Fibroblast of lung (primary cell): Measurements from ENCODE around the gene C11orf52. TPM values are rescaled to one million over a fixed set of nuclear protein-coding genes. Genes with fewer than 3 reads are reported as not detected.
"Not testable (repeated sequence)": the region's sequence is repeated elsewhere in the genome, so short reads cannot be mapped to it uniquely, and the experiment has no call there.

ENCODE experiments used
- DNase-seq, 2 donors: peaks; one replicate each; pipeline versions ENCODE4 v3.0.0 to v3.0.0-alpha.2; 2010; ENCODE audit warnings: low read depth in 2 of 2
- H2AFZ ChIP-seq: 2 replicates; pipeline ENCODE4 v1.5.1; 2012; ENCODE audit warnings: low read length, control low read depth, inconsistent platforms
- H3K27ac ChIP-seq: 2 replicates; pipeline ENCODE4 v1.5.1; 2011; ENCODE audit warnings: low read length, control low read depth; ENCODE audit not compliant: insufficient read depth
- H3K27me3 ChIP-seq: 2 replicates; pipeline ENCODE4 v1.5.1; 2011; ENCODE audit warnings: mild to moderate bottlenecking, low read length; ENCODE audit not compliant: control insufficient read depth, insufficient read depth
- H3K36me3 ChIP-seq: 2 replicates; pipeline ENCODE4 v1.5.1; 2011; ENCODE audit warnings: low read length; ENCODE audit not compliant: control insufficient read depth, insufficient read depth
- H3K4me1 ChIP-seq: 2 replicates; pipeline ENCODE4 v1.5.1; 2011; ENCODE audit warnings: low read length; ENCODE audit not compliant: control insufficient read depth, insufficient read depth; ENCODE audit errors: extremely low read depth
- H3K4me2 ChIP-seq: 2 replicates; pipeline ENCODE4 v1.5.1; 2011; ENCODE audit warnings: low read length, control low read depth; ENCODE audit not compliant: insufficient read depth; ENCODE audit errors: extremely low read depth
- H3K4me3 ChIP-seq, 4 experiments: fragments of 200-600 bp in 1 of 4; sonication (generic) in 1 of 4; replicated peaks in 1 of 4; 2 replicates each; pipeline ENCODE4 v1.5.1; 2011 to 2016; ENCODE audit warnings: low read length in 4 of 4, low read depth in 3 of 4, mild to moderate bottlenecking in 3 of 4, control low read depth in 2 of 4, inconsistent platforms in 1 of 4, mixed read lengths in 1 of 4; ENCODE audit not compliant: insufficient read depth in 1 of 4; ENCODE audit errors: control extremely low read depth in 1 of 4
- H3K79me2 ChIP-seq: 2 replicates; pipeline ENCODE4 v1.5.1; 2012; ENCODE audit warnings: mild to moderate bottlenecking, low read length, inconsistent platforms; ENCODE audit not compliant: control insufficient read depth, insufficient read depth
- H3K9ac ChIP-seq: 2 replicates; pipeline ENCODE4 v1.5.1; 2011; ENCODE audit warnings: mild to moderate bottlenecking, low read length, control low read depth; ENCODE audit not compliant: insufficient read depth
- H3K9me3 ChIP-seq: 2 replicates; pipeline ENCODE4 v1.5.1; 2012; ENCODE audit warnings: low read depth, low read length; ENCODE audit not compliant: control insufficient read depth, insufficient read depth
- H4K20me1 ChIP-seq: 2 replicates; pipeline ENCODE4 v1.5.1; 2011; ENCODE audit warnings: low read length; ENCODE audit not compliant: control insufficient read depth, insufficient read depth; ENCODE audit errors: extremely low read depth
- CTCF ChIP-seq, 2 donors: IDR thresholded peaks in 1 of 2; conservative IDR thresholded peaks in 1 of 2; 1 replicate in 1 of 2; 2 replicates in 1 of 2; pipeline ENCODE4 v1.5.1; 2011 to 2012; ENCODE audit warnings: low read length in 2 of 2, control low read depth in 1 of 2, inconsistent platforms in 1 of 2, low read depth in 1 of 2, mild to moderate bottlenecking in 1 of 2
- EZH2 ChIP-seq: IDR thresholded peaks from 2 replicates; pipeline ENCODE4 v1.5.1; 2012; ENCODE audit warnings: low read length, control low read depth, mild to moderate bottlenecking; ENCODE audit errors: missing control alignments
- polyA plus RNA-seq, 2 donors: library from polyadenylated mRNA; depleted of rRNA in 1 of 2; stranded (reverse) in 1 of 2; unstranded in 1 of 2; fragments of >200 nt; gene quantifications; 2 replicates each; pipeline ENCODE4 v1.2.1, GENCODE V29; 2011 to 2012; ENCODE audit warnings: missing spikeins in 1 of 2
- total RNA-seq: library from RNA; depleted of rRNA; stranded (reverse); fragments of >200 nt; gene quantifications from 2 replicates; pipeline ENCODE4 v1.2.1, GENCODE V29; 2014

Gene C11orf52
- total and polyA plus RNA-seq, 2 donors (not counting 1 experiment from before 2014, with no cell fraction given), result 0.99 to 1.3 TPM

- Histone ChIP-seq H3K9ac (peak within 1 kb of the TSS; percentile 87), H3K4me3 (peak within 1 kb of the TSS; percentile 87 to 94 (median 90)), H3K9me3 (no peaks in the 10 kb centered on the region), H3K36me3 (no peaks in the 10 kb centered on the region), H3K4me2 (peak within 1 kb of the TSS; percentile 100), H3K79me2 (no peaks in the 10 kb centered on the region), H3K27me3 (no peaks in the 10 kb centered on the region), H4K20me1 (no peaks in the 10 kb centered on the region), H3K27ac (peak within 1 kb of the TSS; percentile 100), H2AFZ (peak within 1 kb of the TSS; percentile 100), H3K4me1 (peaks cover 3% of the 10 kb centered on the region)
- TF ChIP-seq CTCF (conservative IDR thresholded peaks at IDR 0.05 in 1 of 2, IDR thresholded peaks at IDR 0.05 in 1 of 2; ENCODE audit: low read depth in 1 of 2, low read length in 2 of 2) (peak; percentile 90 to 94), EZH2 (no peak)
- peak; percentile 97 to 98 for DNase-seq
These were observed 39.7 kb upstream of the C11orf52 start, which contains the start of the genes CFAP68 and FDXACB1 for GRCh38 chr11:111878849-111879636. Gene CFAP68 (plus strand): TSS chr11:111879541. CDS start chr11:111879561, 20 bp downstream. Gene FDXACB1 (minus strand): TSS chr11:111879165. CDS start chr11:111879132, 33 bp downstream.

- DNase-seq, result peak in 1 of 2 donors; percentile 3
- no peaks in the 10 kb centered on the region for H3K79me2 ChIP-seq
- peak overlapping the region; percentile 99 for H3K4me2 ChIP-seq
- peaks cover 3% of the 10 kb centered on the region for H3K4me1 ChIP-seq
- H3K27ac ChIP-seq, result peak overlapping the region; percentile 100
- no peaks in the 10 kb centered on the region for H3K36me3 ChIP-seq
- peak overlapping the region; percentile 100 for H2AFZ ChIP-seq
- peak overlapping the region; percentile 87 for H3K9ac ChIP-seq
- no peaks in the 10 kb centered on the region for H3K27me3 ChIP-seq
- no peak for TF ChIP-seq CTCF (conservative IDR thresholded peaks at IDR 0.05 in 1 of 2, IDR thresholded peaks at IDR 0.05 in 1 of 2; ENCODE audit: low read depth in 1 of 2, low read length in 2 of 2)
- no peak for TF ChIP-seq EZH2
- no peaks in the 10 kb centered on the region for H4K20me1 ChIP-seq
- peak overlapping the region; percentile 87 to 94 (median 90) for H3K4me3 ChIP-seq
- no peaks in the 10 kb centered on the region for H3K9me3 ChIP-seq
These were observed 39.1 kb upstream of the C11orf52 start for GRCh38 chr11:111879637-111879960.

- H3K36me3 ChIP-seq, result no peaks in the 10 kb centered on the region
- no peaks in the 10 kb centered on the region for H3K9me3 ChIP-seq
- peaks cover 3% of the 10 kb centered on the region for H3K4me1 ChIP-seq
- no peak overlapping the region for H3K4me3 ChIP-seq
- no peaks in the 10 kb centered on the region for H4K20me1 ChIP-seq
- TF ChIP-seq EZH2 (no peak), CTCF (conservative IDR thresholded peaks at IDR 0.05 in 1 of 2, IDR thresholded peaks at IDR 0.05 in 1 of 2; ENCODE audit: low read depth in 1 of 2, low read length in 2 of 2) (no peak)
- no peak overlapping the region for H3K9ac ChIP-seq
- H3K79me2 ChIP-seq, result no peaks in the 10 kb centered on the region
- no peak overlapping the region for H3K27ac ChIP-seq
- H3K27me3 ChIP-seq, result no peaks in the 10 kb centered on the region
- no peak for DNase-seq
- no peak overlapping the region for H3K4me2 ChIP-seq
- H2AFZ ChIP-seq, result no peak overlapping the region
These were observed 36.5 kb upstream of the C11orf52 start for GRCh38 chr11:111882202-111882601.

GRCh38 chr11:111885053-111885452 is 33.7 kb upstream of the C11orf52 start:
- not testable (repeated sequence) for H4K20me1 ChIP-seq, H3K79me2 ChIP-seq, H3K4me3 ChIP-seq, H3K36me3 ChIP-seq, H2AFZ ChIP-seq, H3K9ac ChIP-seq, H3K4me2 ChIP-seq, DNase-seq, H3K27ac ChIP-seq, H3K4me1 ChIP-seq, H3K27me3 ChIP-seq, H3K9me3 ChIP-seq
